Measurements from ENCODE around the gene UACA.
"Not testable (repeated sequence)": the region's sequence is repeated elsewhere in the genome, so short reads cannot be mapped to it uniquely, and the experiment has no call there.

The UACA gene

GRCh38 chr15:70703096-70703878 is 60.1 kb downstream of the UACA start:
- DNase-seq = no peak

- no peak for DNase-seq
Measured at GRCh38 chr15:70702584-70702983, 60.8 kb downstream of the UACA start.

DNA sequence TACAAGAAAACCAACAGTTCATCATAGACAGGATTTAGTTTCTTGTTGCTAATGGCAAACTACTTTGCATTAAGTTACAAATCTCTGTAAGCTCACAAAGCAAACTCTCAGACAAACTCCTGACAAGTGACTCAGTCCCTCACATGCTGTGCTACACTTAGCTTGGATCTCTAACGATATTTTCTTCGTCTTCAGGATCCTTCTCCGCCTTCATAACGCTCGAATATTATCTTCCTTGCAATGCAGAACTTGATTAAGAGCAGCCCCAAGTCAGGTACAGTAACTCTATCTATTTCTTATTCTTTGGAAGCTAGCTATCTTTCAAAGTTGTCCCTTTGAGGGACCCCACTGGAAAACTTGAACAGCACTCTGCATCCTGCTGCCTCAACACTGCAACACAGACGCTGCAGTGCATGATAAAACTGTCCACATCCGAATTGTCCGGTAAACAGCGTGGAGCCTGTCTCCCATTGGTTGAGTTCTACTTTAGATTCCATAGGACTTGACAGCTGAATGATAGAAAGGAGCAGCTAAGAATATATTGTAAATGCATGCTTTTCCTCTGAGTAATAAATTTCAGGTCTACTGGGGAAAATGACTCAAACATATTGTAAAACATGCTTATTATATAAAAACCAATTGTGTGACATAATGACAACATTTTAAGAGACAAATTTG is 61.3 kb downstream of the UACA start:
- no peak for DNase-seq

DNA sequence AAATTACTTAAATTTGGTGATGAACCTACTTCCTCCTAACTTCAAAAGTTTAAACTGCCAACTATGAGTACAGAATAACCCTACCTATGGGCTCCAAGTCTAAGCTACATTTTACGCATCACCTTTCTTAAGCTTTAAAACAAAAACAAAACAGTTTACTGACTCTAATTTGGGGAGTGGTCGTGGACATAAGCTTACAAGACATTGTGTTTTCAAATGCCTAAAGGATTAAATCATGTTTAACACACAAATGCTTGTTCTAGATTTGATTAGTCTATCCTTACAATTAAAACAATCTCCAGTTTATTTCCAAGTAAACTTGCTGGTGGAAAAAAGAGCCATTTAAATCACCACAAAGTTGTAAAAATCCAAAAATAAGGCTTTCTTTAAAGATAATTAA is 62.2 kb downstream of the UACA start:
- no peak for DNase-seq

DNA sequence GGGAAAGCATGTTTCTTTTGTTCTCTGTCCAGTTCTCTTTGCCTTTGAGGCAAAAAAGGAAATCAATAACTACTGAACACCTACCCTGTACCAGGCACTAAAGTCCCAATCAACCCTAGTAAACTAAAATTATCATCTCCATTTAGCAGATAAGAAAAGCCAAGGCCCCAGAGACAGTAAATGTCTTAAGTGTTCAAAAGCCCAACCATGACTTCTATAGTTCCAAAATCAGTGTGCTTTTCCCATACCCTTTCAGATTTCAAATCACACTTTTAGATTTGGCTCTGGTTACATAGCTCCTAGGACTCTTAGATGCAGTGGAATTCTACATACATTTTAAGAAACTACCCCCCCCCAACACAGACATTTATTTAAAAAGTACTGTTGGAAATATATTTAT is 63.5 kb downstream of the UACA start:
- DNase-seq = no peak

DNA sequence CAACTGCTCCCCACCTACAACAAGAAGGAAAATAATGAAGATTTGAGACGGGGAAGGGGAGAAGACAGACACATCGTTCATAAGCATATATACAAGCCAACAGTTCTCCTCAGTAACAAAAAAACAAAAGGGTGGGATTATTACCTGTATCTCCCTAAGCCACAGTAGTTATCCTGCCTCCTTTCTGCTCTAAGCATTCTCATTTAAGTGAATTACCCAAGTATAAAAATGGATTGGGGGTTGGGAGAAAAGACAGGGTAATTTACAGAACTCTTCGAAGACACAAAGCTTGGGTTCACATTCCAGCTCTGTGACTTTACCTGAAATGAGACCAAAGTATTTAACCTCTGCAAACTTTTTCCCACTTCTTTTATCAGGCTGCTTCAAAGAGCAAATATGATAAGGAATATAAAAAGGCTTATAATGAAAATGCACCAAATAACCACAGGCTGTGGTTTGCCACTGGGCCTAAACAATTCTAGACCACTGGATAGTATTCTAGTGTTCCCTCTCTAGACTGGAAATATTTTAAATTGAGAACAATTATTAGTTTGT is 64.4 kb downstream of the UACA start:
- no peak for DNase-seq

- no peak for DNase-seq
Measured at GRCh38 chr15:70698426-70698825, 64.9 kb downstream of the UACA start.

GRCh38 chr15:70690491-70691276 is 72.7 kb downstream of the UACA start:
- no peak for DNase-seq

DNA sequence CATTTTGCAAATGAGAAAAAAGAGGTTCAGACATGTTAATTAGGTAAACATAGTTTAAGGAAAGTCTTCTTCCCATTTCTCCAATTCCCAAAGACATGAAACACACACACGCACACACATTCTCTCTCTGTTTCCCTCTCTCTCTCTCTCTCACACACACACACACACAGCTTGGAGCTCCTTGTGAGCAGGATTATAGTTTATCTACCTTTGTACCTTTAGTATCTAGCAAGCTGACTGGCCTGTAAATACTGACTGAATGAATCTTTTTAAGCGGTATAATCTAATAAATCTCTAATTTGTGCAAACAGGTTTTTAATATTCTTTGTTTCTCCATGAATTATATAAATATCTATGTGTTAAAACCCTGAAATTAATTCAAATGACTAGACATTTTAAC is 73.3 kb downstream of the UACA start:
- no peak for DNase-seq

- DNase-seq = no peak
Measured at GRCh38 chr15:70687482-70687881, 75.9 kb downstream of the UACA start.

DNA sequence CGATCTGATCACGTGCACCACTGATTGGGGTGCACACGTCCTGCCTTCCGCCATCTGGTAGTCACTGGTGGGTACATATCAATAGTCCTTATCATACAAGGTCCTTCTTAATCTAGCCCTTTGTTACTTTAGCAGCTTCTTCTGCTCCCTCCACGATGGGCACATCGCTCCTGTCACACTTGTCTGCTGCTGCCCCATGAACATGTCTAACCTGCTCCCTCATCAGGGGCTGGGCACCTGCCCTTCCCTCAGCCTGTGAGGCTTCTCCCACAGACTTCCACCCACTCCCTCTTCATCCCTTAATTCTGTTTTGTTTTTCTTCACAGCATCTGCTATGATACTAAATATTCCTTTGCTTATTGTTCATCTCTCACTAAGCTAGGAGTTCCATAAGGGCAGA is 82.5 kb downstream of the UACA start:
- no peak for DNase-seq

DNA sequence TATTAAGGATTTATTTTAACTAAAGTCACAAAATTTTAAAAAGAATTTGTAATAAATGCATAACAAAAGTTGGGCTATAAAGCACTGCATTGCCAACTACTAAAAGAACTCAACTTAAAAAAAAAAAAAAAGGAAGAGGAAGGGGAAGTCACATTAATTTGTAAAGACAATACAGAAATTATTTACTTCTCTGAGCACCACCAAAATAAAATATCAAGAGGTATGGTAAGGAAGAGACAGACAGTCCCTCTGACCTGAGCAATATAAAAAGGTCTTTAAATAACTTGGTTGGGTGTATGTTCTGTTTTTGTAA is 83.5 kb downstream of the UACA start:
- DNase-seq = no peak

DNA sequence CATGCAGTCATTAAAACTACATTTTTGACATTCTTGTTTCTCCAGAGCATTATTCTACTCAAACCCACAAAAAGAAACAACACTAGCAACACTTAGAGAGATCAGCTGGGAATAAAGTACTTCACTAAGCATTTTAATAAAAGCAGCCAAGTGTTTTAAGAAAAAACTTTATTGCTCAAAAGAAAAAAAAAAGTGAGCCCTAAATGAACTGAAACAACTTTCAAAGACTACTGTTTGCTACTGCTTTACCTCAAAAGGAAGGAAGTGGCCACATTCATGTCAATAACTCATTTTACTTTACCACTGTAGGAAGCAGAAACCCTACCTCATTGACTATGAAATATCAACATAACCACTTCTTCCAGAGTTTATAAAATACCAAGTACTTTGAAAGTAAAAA is 91.3 kb downstream of the UACA start:
- no peak for DNase-seq

- no peak for DNase-seq
Measured at GRCh38 chr15:70670680-70671079, 92.7 kb downstream of the UACA start.

DNA sequence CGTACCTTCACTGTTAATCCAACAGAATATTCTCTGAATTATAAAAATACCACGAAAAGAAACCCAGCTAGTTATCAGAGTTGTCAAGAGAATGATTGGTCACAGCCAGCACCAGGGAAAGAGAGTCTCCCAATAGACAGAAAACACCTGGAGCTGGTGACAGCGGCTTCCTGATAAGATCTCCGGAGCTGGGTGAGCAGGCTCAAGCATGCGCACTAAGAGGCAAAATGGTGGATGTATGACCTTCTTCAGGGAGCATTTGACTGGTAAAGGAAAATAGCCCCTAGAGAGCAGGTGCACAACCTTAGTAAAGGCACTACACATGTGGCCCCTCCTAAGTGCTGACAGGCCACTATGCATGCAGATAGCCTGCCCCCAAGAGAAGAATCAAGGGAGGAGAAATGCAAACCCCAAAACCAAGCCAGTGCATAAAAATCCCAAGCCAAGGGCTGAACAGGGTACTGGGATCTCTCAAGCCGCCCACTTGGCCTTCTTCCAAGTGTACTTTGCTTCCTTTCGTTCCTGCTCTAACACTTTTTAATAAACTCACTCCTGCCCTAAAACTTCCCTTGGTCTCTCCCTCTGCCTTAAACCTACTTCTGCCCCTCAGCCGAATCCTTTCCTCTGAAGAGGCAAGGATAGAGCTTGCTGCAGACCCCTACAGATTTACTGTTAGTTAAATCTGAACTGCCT is 93.2 kb downstream of the UACA start:
- DNase-seq = no peak

DNA sequence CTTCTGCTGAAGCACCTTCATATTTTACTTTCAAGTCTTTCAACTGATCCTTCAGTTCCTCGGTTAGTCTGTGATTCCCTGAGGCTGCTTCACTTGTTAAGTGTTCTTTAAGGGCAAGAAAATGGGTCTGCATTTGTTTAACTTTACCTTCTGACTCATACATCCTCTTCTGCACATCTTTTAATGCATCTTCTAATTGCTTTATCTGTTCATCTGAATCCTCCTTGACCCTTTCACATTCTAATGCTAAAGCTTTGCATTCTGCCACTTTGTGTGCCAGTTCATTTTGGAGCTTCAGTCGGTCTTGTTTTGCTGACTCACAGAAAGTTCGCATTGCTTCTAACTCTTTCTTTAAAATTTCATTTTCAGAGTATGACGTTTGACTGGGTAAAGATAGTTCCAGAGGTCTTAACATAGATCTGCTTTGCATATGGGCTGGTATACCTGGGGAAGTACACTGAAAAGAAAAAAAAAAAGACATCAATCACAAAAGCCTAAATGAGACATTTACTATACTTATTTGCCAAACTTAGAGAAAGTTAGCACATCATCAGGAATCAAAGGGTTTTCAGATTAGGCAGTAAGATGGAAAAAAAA is 94.3 kb downstream of the UACA start:
- no peak for DNase-seq

DNA sequence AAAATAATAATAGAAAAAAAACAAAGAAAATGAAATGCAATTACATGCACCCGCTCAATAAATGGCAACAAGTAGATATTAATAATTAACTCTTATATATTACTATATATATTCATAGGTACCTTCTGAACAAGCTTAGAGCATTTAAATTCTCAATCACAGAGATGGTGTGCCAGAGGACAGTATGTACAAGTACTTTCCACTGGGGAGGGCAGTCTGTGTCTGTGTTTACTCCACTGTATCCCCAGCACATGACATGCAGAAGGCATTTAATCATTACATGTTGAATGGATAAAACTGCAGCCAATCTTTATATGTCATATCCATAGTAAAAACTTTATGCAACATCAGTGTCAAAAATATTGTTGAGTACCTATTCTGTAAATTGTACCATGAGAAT is 97.8 kb downstream of the UACA start:
- DNase-seq = no peak

DNA sequence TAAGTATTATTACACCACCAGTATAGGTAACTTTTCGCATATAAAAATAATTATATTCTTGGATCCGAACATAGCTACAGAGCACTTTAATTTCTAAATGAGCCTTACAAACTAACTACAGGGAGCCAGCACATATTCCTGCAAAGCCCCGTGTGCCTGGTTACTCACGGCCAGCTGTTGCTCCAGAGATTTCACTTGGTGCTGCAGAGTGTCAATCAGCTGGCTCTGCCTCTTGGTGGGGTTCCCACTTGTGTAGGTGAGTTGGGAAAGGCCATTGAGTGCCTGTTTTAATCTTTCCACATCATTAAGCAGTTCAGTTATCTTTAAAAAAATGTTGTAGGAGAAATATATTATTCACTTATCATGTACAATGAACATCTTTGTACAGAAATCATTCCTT is 98.9 kb downstream of the UACA start:
- DNase-seq = no peak

- not testable (repeated sequence) for DNase-seq
Measured at GRCh38 chr15:70663069-70663468, 100.3 kb downstream of the UACA start.

- DNase-seq = no peak
Measured at GRCh38 chr15:70659662-70660061, 103.7 kb downstream of the UACA start.

- DNase-seq = no peak
Measured at GRCh38 chr15:70658641-70659040, 104.7 kb downstream of the UACA start.

DNA sequence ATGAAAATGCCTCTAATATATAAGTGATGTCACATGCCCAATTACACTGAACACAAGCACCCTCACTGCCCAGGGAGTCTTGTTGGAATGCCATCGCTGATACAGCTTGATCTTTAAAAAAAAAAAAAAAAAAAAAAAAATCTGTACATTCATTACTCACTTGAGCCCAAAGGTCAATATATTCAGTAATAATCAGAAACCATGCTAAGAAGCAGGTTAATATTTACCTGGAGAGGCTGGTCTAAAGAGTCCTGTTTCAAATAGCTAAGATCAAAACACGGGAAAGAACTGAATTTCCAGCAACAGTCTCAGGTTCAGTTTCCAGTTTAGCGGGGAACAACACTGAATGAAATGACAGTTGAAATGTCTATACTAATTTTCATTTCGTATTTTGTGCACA is 109.9 kb downstream of the UACA start:
- no peak for DNase-seq

- DNase-seq = no peak
Measured at GRCh38 chr15:70652341-70652740, 111.0 kb downstream of the UACA start.
